ENCODE results near the gene P2RX7.

The P2RX7 gene

DNA sequence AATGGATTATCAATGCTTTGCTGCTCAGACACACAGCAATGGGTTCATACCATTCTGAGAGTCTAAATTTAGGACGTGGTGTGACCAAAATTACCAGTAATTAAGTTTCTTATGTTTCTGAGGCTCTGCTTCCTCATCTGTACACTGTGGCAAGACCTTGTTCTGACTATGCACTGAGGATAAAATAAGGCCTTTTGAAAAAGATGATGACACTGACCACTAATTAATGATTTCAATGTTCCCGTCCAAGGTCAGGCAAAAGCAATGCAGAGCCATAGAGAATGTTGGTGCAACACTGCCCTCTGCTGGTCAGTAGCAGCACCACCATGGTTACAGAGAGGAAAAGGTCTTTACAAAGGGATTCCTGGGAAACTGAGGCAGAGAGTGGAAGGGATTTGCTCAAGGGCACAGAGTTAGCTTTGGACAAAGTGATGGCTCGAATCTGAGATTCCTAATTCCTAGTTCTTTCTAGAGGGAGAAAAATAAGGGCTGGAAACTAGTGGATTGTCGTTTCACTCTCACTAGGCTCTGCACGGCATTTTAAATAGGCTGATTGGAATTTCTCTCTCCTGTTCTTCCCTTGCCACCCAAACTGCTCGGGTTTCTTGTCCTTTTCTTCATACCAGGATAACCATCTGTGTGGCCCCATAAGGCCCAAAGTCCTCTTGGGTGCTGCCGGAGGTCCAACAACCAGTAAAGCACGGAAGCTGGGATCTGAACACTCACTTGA is 22.3 kb upstream of the P2RX7 start:
- DNase-seq (ENCODE audit: low read depth in 2 of 2): peak in 1 of 2 experiments; percentile 29

DNA sequence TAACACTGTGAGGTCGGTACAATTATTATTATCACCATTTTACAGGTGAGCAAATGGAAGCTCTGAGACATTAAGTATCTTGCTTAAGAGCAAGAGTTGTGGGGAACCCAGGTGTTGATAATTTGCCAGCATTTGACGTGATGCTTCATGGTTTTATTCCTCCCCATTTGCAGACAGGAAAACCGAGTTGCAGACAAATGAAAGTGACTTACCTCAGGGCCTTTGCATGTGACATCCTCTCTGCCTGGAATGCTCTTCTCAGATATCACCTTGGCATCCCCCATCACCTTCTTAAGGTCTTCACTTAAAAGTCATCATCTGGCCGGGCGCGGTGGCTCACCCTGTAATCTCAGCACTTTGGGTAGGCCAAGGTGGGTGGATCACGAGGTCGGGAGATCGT is 21.0 kb upstream of the P2RX7 start:
- no peak for DNase-seq (ENCODE audit: low read depth in 2 of 2)

DNA sequence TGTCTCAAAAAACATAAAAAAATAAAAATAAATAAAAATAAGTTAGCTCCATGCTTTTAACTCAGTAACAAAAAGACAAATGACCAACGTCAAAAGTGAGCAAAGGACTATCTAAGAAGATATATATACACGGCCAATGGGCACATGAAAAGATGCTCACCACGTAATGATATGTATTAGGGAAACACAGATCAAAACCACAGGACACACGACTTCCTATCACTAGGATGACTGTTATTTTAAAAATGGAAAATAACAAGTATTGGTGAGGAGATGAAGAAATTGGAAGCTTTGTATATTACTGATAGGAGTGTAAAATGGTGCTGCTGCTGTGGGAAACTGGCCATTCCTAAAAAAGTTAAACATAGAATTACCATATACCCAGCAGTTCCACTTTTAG is 20.2 kb upstream of the P2RX7 start:
- DNase-seq (ENCODE audit: low read depth in 2 of 2): no peak

DNA sequence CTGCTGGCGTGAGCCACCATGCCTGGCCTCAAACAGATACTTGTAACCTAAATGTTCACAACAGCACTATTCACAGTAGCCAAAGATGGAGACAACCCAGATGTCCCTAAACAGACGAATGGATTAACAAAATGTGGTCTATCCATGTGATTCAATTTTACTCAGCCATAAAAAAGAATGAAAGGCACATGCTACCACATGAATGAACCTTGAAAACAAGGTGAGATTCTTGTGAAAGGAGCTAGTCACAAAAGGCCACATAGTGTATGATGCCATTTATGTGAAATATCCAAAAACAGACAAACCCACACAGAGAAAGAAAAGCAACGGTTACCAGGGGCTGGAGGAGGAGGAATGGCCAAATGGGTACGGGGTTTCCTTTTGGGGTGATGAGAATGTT is 19.6 kb upstream of the P2RX7 start:
- no peak for DNase-seq (ENCODE audit: low read depth in 2 of 2)

DNA sequence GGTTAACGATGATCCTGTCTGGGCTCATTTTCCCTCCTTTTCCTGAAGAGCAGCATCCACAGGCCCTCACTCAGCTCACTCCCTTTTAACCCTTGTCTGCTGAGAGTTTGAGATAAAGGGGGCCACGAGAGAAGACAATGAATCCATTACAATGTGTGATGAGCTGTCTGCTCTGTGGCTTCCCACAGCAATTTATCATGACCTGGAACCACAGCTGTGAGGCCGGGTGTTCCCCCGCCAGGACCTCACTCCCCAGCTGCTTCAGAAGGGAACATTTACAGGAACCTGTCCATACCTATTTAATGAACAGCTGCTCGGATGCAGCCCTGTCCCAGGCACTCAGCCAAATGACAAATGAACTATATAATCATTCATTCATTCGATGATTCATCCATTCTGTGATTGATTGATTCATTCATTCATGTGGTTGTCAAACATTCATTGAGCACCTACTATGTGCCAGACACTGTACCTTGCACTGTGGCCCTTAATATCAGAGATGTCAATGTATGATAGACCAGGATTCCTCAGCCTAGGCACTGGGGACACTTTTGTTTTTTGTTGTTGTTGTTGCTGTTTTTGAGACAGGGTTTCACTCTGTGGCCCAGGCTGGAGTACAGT is 18.5 kb upstream of the P2RX7 start:
- DNase-seq (ENCODE audit: low read depth in 2 of 2): no peak

DNA sequence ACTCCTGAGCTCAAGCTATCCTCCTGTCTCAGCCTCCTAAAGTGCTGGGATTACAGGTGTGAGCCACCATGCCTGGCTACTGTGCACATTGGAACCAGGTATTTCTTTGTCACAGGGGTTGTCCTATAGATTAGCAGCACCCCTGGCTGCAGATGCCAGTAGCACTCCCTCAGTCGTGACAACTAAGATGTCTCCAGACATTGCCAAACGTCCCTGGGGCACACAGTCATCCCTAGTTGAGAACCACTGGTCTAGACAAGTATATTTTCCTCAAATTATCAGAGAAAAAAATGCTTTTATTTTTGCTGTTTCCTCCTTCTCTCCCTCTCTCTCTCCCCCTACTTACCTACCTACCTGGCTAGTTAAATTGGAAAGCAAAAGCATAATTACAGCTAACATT is 17.9 kb upstream of the P2RX7 start:
- DNase-seq (ENCODE audit: low read depth in 2 of 2): no peak

DNA sequence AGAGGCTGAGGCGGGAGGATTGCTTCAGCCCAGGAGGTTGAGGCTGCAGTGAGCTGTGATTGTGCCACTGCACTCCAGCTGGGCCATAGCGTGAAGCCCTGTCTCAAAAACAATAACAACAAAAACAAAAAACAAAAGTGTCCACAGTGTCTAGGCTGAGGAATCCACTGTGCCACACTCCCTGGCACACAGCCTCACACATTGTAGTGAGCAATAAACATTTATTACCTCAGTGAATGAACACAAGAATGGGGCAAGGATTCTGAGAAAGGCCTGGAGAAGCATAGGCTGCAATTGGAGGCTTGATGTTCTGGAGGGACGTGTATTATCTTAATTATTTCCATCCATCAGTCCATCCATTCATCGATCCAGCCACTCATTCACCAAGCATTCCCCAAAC is 17.1 kb upstream of the P2RX7 start:
- no peak for DNase-seq (ENCODE audit: low read depth in 2 of 2)

DNA sequence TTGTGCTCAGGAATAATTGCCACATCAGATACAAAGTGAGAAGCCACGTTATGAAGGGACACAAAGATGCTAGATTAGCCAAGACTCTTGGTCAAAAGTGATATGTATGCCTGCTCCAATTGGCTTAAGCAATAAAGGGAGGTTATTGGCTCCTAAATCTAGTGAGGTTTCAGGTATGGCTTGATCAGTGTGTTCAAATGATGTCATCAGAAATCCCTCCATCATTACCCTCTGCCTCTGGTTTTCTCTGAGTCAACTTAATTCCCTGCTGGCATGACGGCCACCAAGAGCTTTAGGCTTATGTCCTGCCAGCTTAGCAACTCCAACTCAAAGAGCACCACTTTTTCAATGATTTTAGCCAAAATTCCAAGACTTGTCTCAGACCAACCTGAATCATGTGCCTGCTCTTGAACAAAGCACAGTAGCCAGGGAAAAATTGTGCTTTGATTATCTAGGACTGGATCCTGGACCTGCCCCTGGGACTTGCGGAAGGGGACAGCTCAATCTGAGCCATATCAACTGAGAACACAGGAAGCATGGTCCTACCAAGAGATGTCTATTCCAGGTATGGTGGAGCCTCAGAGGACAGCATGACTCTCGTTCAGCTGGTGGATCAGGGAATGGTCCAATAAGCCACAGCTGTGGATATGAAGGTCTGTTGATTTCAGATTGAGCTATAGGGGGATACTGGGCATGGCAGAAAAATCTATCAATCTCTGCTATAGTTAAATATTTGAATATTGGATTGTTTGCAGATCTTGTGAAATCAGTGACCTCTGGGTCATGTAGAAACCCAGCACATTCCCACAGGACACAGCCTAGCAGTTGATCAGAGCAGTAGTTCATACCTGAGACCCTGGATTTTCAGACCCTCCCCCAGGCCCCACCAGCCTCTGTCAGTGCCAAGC is 16.1 kb upstream of the P2RX7 start:
- no peak for DNase-seq (ENCODE audit: low read depth in 2 of 2)

DNA sequence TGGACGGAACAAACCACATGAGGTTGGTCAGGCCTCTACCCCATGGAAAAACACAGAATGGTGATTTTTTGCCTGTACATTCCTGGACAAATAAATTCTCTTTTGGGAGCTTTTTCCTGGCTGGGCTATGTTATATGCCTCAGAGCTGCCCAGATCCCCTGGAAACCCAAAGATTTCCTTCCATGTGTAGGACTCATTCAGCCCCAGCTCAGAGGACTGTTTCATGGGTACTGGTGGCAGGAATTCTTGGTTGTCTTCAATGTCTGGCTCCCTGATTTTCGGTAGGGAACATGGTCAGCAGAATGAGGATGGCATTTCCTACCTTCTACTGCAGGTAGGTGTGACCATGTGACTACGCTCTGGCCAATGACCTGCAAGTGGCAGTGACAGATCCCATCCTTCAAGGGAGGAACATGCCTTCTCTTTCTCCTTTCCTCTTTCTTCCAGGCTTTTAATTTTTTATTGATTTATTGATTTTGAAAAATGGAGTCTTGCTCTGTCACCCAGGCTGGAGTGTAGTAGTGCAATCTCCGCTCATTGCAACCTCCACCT is 15.4 kb upstream of the P2RX7 start:
- DNase-seq (ENCODE audit: low read depth in 2 of 2): no peak

DNA sequence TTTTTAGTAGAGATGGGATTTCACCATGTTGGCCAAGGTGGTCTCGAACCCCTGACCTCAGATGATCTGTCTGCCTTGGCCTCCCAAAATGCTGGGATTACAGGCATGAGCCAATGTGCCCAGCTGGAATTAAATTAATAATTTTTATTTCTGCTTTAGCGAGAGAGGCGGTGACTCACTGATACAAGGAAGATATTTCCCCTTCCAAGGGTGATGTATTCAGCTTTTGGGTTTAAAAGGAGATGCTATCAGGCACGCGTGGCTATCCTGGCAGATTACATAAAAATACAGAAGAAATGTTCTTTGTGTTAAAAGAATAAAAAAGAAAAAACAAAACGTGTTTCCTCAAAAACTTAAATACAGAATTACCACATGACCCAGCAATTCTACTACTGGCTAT is 12.4 kb upstream of the P2RX7 start:
- DNase-seq (ENCODE audit: low read depth in 2 of 2): no peak

DNA sequence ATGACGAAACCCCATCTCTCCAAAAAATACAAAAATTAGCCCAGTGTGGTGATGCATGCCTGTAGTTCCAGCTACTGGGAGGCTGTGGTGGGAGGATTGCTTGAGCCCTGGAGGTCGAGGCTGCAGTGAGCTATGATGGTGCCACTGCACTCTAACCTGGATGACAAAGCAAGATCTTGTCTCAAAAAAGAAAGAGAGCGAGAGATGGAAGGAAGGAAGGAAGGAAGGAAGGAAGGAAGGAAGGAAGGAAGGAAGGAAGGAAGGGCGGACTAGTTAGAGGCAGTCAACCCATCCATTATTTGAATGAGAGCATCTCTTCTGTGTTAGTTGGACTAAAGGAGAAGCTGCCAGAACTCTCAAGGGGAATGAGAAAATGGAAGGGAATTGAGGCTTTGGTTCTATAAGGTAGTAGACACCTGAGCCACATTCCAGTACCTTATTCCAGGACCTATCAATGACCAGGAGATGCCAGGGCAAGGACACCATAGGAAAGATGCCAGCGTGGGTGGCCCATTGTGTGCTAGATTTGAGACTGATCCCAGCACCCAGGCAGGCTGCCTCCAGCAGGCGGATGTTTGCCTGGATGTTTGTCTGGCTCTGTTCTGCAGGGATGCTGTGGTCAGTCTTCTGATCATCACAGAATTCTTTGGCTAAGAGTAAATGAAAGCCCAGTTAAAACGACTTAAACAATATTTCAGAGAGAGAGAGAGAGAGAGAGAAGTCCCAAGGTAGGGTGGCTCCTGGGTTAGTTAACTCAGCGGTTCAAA is 11.5 kb upstream of the P2RX7 start:
- no peak for DNase-seq (ENCODE audit: low read depth in 2 of 2)

DNA sequence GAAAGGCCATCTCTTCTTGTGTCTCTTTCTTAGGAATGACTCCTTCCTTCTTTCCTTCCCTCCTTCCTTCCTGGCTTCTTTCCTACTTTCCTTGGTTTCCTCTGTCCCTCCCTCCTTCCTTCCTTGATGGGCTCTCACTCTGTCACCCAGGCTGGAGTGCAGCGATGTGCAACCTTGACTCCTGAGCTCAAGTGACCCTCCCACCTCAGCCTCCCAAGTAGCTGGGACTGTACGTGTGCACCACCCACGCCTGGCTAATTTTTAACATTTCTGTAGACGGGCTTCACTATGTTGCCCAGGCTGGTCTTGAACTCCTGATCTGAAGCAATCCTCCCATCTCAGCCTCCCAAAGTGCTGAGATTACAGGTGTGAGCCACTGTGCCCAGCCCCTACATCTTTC is 10.9 kb upstream of the P2RX7 start:
- no peak for DNase-seq (ENCODE audit: low read depth in 2 of 2)

DNA sequence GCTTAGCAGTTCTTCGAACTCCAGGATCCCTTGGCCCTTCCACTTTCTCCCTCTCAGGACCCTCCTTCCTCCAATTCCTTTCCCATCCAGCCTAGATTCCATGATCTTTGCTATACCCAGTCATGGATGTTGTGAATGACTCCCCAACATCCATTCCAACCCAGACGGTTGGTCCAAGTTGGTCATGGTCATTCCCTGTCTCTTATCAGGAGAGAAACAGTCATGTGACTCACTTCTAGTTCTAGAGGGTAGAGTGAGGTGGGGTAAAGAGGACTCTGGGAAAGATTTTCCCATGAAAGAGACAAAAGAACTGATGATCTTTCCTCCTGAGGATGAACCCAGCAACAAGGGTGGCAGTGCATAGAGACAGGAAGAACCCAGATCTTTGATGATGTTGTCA is 9.2 kb upstream of the P2RX7 start:
- DNase-seq (ENCODE audit: low read depth in 2 of 2): no peak

DNA sequence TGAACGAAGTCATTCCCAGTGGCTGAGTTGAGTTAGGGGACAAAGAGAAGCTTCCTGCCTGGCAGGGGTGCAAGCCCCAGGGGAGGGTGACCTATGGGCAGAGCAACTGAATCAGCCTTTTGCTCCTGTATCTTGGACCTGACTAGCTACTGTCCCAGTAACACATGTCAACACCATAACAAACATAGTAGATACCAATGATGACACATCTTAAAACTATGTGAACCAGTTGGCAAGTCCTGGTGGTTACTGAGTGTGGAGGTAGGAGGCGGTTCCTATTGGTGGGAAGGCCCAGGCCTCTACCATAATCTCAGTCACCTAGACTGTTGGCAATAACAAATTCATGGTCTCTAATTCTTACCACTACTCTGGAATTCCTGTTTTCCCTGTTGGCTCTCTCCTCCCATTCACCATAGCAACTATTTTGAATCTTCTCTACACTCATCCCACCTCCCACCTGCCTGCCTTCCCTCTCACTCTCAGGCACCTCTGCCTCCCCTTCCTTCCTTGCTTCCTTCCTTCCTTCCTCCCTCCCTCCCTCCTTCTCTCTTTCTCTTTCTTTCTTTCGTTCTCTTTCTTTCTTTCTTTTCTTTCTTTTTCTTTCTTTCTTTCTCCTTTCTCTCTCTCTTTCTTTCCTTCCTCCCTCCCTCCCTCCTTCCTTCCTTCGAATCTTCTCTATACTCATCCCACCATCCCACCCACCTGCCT is 8.1 kb upstream of the P2RX7 start:
- peak; percentile 36 to 44 for DNase-seq (ENCODE audit: low read depth in 2 of 2)

DNA sequence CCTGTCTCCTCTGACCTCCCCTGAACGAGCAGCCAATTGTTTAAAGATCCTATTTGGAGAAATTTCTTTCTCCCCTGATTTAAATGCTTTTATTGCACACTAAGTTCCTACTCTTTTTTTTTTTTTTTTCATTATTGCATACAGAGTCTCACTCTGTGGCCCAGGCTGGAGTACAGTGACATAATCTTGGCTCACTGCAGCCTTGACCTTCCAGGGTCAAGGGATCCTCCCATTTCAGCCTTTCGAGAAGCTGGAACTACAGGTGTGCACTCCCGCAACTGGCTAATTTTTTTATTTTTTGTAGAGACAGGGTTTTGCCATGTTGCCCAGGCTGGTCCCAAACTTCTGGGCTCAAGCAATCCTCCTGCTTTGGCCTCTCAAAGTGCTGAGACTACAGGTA is 5.2 kb upstream of the P2RX7 start:
- DNase-seq (ENCODE audit: low read depth in 2 of 2): no peak

DNA sequence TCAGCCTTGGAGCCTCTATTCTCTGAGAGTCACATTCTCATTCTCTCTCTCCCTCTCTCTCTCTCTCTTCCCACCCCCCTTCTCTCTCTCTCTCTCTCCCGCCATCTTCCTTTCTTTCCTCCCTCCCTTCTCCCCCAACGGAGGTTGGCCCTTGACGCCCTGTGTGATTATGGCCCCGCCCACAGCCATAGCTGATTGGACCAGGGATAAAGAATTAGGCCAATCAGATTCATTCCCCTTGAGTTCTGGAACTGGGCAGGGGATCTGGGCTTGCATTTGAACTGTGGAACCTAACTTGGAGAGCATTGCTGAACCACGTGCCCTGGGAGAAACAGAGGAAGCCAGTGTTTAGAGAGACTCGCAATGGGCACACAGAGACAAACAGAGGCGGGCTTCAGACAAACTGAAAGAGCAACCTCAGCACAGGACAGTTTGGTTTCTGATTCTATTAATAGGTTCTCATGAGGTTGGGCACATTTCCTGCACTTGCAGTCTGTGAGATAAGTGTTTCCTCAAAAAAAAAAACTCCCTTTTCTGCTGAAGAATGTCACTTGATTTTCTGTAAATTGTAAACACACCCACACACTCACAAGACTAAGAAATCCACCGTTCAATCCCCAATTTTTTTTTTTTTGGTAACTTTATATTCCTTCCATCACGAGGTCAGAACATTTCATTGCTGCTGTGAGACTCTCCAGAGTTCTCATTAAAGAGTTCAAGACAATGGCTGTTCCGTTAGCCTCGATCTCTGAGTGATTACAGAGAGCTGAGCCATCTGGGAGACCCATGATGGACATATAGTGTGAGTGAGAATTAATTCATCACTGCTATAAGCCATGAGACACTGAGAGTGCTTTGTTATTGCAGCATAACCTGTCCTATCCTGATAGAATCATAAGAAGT is 3.5 kb upstream of the P2RX7 start:
- no peak for DNase-seq (ENCODE audit: low read depth in 2 of 2)

DNA sequence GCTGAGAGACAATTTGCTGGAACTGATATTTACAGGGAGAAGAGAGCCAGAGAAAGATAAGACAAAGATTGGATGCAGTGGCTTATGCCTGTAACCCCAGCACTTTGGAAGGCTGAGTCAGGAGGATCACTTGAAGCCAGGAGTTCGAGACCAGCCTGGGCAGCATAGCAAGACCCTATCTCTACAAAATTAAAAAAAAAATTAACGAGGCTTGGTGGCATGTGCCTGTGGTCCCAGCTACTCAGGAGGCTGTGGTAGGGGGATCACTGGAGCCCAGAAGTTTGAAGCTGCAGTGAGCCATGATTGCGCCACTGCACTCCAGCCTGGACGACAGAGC is 2.9 kb upstream of the P2RX7 start:
- no peak for DNase-seq (ENCODE audit: low read depth in 2 of 2)

DNA sequence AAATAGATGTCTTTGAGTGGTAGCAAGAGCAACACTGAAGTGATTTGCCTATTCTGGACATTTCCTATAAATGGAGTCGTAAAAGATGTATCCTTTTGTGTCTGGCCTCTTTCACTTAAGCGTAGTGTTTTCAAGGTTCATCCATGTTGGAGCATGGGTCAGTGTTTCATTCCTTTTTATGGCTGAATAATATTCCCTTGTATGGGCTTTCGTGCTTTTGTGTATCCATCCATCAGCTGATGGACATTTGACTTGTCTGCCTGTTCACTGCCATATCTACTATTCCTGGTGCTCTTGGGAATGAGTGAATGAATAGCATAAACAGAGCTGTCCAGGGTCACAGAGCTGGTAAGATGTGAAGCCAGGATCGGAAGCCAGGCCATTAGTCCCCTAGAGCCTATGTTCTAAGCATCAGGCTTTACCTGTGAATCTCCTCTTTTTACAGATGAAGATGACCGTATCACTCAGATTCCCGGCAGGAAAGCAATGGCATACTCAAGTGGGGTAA is 1.8 kb upstream of the P2RX7 start:
- DNase-seq (ENCODE audit: low read depth in 2 of 2): no peak

DNA sequence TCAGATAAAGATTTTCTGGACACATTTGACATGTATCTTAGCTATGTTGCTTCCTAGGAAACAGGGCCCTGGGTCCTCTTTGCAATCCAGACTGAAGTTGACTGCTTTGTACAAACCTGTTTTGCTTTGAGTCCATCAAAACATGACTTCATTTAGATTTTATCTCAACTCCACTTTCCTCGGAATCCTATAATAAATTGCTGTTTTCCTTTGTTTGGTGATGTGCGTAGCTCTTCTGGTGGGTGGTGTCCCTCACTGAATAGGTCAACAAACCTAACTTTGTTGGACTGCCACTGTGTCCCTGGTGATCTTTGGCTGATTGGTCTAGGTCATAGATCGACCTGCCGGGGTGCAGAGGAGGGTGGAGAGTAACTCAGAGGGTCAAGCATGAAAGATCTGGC is 735 bp upstream of the P2RX7 start:
- no peak for DNase-seq (ENCODE audit: low read depth in 2 of 2)

DNA sequence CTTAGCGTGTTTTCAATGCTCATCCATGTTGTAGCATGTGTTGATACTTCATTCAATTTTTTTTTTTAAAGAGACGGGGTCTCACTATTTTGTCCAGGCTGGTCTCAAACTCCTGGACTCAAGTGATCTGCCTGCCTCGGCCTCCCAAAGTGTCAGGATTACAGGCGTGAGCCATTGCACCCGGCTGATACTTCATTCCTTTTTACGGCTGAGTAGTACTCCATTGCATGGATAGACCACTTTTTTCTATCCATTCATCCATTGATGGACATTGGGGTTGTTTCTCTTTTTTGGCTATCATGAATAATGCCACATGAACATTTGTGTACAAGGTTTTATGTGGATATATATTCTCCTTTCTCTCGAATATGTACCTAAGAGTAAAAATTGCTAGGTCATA is 1.2 kb downstream of the P2RX7 start:
- no peak for DNase-seq (ENCODE audit: low read depth in 2 of 2)
